Glutamatergic neuron (in vitro differentiated cells): ENCODE results near the gene CARD14. TPM values are rescaled to one million over a fixed set of nuclear protein-coding genes. Genes with fewer than 3 reads are reported as not detected.

Experiments used
- DNase-seq: peaks from one replicate; pipeline ENCODE4 v3.0.0; 2022
- H3K27ac Mint-ChIP-seq: one replicate; pipeline ENCODE4 v1.8.0; 2020; ENCODE audit warnings: mild to moderate bottlenecking, mixed read lengths, inconsistent platforms; ENCODE audit not compliant: unreplicated experiment
- H3K27me3 Mint-ChIP-seq: one replicate; pipeline ENCODE4 v1.8.0; 2020; ENCODE audit warnings: mild to moderate bottlenecking, moderate library complexity, mixed read lengths, inconsistent platforms; ENCODE audit not compliant: unreplicated experiment
- H3K36me3 Mint-ChIP-seq: one replicate; pipeline ENCODE4 v1.8.0; 2020; ENCODE audit warnings: mild to moderate bottlenecking, mixed read lengths, inconsistent platforms; ENCODE audit not compliant: unreplicated experiment
- H3K4me1 Mint-ChIP-seq: one replicate; pipeline ENCODE4 v1.8.0; 2020; ENCODE audit warnings: mild to moderate bottlenecking, low read depth, mixed read lengths, inconsistent platforms; ENCODE audit not compliant: unreplicated experiment
- H3K4me3 Mint-ChIP-seq: one replicate; pipeline ENCODE4 v1.8.0; 2020; ENCODE audit warnings: mild to moderate bottlenecking, mixed read lengths, inconsistent platforms; ENCODE audit not compliant: unreplicated experiment
- H3K9me3 Mint-ChIP-seq: one replicate; pipeline ENCODE4 v1.8.0; 2020; ENCODE audit warnings: mild to moderate bottlenecking, moderate library complexity, mixed read lengths, inconsistent platforms; ENCODE audit not compliant: unreplicated experiment
- total RNA-seq: library from RNA; stranded (reverse); fragmentation: NEBNext Ultra II Directional; extraction: Animal tissue kit (Norgen Biotek cat#: 25700); gene quantifications from one replicate; pipeline ENCODE4 v1.2.1, GENCODE V29; 2021; ENCODE audit not compliant: unreplicated experiment
- TF ChIP-seq, protein P1 (sequence below): fragments of 200-600 bp; sonication (generic); IDR thresholded peaks from one replicate; pipeline ENCODE4 v1.5.0; 2021; ENCODE audit not compliant: partially characterized antibody, unreplicated experiment

The CARD14 gene
- total RNA-seq, 1 donor from 2014 or later = 1.1 TPM

DNA sequence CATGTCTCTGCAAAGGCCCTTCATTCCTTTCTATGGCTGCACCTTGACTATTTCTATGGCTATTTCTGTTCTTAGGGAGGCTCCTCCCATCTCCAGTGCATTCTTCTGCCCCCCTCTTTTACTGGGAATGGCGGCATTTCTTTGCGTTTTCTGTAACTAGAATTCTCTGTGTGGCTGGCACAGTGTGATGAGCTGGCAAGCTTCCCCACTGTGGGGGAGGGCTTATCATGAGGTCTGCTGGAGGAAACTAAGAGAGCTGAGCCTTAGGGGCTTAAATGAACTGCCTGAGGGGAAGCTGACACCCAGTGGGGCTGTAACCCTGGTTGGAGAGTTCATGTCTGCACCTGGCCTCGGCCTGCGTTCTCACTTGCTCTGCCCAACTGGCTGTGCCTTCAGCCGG lies 1.5 kb upstream of the CARD14 start:
- TF ChIP-seq, protein P1, sequence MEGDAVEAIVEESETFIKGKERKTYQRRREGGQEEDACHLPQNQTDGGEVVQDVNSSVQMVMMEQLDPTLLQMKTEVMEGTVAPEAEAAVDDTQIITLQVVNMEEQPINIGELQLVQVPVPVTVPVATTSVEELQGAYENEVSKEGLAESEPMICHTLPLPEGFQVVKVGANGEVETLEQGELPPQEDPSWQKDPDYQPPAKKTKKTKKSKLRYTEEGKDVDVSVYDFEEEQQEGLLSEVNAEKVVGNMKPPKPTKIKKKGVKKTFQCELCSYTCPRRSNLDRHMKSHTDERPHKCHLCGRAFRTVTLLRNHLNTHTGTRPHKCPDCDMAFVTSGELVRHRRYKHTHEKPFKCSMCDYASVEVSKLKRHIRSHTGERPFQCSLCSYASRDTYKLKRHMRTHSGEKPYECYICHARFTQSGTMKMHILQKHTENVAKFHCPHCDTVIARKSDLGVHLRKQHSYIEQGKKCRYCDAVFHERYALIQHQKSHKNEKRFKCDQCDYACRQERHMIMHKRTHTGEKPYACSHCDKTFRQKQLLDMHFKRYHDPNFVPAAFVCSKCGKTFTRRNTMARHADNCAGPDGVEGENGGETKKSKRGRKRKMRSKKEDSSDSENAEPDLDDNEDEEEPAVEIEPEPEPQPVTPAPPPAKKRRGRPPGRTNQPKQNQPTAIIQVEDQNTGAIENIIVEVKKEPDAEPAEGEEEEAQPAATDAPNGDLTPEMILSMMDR = no peak
- peaks cover 2% of the 10 kb centered on the region for H3K4me1 Mint-ChIP-seq
- H3K9me3 Mint-ChIP-seq = no peaks in the 10 kb centered on the region
- no peak overlapping the region for H3K4me3 Mint-ChIP-seq
- DNase-seq = no peak
- H3K27ac Mint-ChIP-seq = no peak overlapping the region
- peaks cover 7% of the 10 kb centered on the region for H3K36me3 Mint-ChIP-seq
- H3K27me3 Mint-ChIP-seq = peaks cover 7% of the 10 kb centered on the region

DNA sequence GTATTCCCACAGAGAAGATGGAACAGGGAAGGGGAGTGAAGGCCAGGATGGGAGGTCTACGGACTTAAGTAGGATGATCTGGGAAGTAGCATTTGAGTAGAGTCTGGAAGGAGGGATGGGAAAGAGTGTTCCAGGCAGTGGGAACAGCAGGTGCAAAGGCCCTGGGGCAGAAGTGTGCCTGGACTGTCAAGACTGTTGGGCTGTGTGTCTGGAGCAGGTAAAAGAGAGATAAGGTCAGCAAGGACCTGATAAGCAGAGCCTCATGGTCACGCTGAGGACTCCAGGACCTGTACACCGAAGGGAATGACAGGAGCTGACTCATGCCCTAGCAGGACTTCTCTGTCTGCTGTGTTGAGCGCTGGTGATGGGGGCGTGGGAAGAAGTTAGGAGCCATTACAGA lies 723 bp upstream of the CARD14 start:
- H3K36me3 Mint-ChIP-seq = peaks cover 7% of the 10 kb centered on the region
- no peak for DNase-seq
- no peaks in the 10 kb centered on the region for H3K9me3 Mint-ChIP-seq
- no peak overlapping the region for H3K27ac Mint-ChIP-seq
- TF ChIP-seq, protein P1 = no peak
- peaks cover 2% of the 10 kb centered on the region for H3K4me1 Mint-ChIP-seq
- H3K4me3 Mint-ChIP-seq = no peak overlapping the region
- peaks cover 7% of the 10 kb centered on the region for H3K27me3 Mint-ChIP-seq

DNA sequence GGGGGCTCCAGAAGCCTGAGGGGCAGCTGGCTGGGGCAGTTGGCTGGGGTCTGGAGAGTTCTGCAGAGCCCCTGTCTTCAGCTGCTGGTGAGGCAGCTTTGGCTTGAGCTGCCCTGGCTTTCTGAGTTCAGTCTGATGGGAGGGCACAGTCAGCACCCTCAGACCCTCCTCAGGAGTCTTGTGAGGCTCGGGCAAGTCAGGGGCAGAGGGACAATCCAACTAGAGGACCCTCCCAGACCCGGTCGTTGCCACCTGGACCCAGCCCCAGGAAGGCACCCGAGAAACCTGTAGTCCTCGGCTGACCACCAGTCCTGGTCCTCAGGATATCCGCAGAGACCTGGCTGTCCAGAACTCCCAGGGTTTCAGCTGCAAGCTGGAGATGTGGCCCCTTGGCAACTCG lies 1.9 kb downstream of the CARD14 start:
- H3K27me3 Mint-ChIP-seq = peaks cover 8% of the 10 kb centered on the region
- H3K36me3 Mint-ChIP-seq = peaks cover 7% of the 10 kb centered on the region
- no peak for DNase-seq
- no peak overlapping the region for H3K27ac Mint-ChIP-seq
- TF ChIP-seq, protein P1 = no peak
- H3K4me1 Mint-ChIP-seq = peaks cover 5% of the 10 kb centered on the region
- H3K9me3 Mint-ChIP-seq = peaks cover 2% of the 10 kb centered on the region
- H3K4me3 Mint-ChIP-seq = no peak overlapping the region

DNA sequence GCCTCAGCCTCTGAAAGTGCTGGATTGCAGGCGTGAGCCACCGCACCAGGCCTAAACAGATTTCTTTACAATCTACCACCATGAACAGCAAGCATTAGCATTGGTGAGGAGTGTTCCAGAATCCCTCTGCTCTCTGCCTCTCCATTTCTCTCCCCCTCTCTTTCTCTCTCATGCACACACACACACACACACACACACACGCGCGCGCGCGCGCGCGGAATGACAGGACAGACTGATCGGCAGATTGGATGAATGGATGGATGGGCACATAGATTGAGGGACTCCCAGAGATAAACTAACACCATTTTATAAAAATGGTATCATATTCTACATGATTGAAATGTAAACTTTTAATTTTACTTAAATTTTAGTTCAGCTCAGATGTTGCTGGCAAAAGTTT lies 3.3 kb downstream of the CARD14 start:
- Mint-ChIP-seq H3K27me3 (peaks cover 8% of the 10 kb centered on the region), H3K36me3 (peaks cover 7% of the 10 kb centered on the region), H3K4me1 (peaks cover 5% of the 10 kb centered on the region), H3K4me3 (no peak overlapping the region), H3K9me3 (peaks cover 2% of the 10 kb centered on the region), H3K27ac (no peak overlapping the region)
- no peak for DNase-seq
- TF ChIP-seq, protein P1 = no peak

DNA sequence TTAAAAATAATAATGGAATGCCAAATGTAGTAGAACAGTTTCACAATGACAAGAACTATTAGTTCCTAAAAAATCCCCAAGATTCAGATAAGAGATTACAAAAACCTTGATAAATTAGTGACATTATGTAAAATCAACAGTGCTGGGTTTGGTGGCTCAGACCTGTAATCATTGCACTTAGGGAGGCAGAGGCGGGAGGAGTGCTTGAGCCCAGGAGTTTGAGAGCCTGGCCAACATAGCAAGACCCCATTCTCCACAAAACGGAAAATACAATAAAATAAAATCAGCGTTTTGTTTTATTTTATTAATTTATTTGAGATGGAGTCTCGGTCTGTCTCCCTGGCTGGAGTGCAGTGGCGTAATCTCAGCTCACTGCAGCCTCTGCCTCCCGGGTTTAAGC lies 4.1 kb downstream of the CARD14 start:
- Mint-ChIP-seq H3K9me3 (peaks cover 2% of the 10 kb centered on the region), H3K4me1 (peaks cover 6% of the 10 kb centered on the region), H3K27me3 (peaks cover 7% of the 10 kb centered on the region), H3K4me3 (no peak overlapping the region), H3K36me3 (peaks cover 5% of the 10 kb centered on the region), H3K27ac (no peak overlapping the region)
- TF ChIP-seq, protein P1 = no peak
- no peak for DNase-seq
